Sigmoid colon (tissue), 7 donors: Measurements from ENCODE around the gene PARVB. TPM values are rescaled to one million over a fixed set of nuclear protein-coding genes. Genes with fewer than 3 reads are reported as not detected.
A peak's percentile ranks its signal among the peaks of the same experiment; 100 is the strongest.

ENCODE experiments used
- DNase-seq: peaks from one replicate; pipeline ENCODE4 v3.0.0-alpha.2; 2019
- H3K27ac ChIP-seq, 4 donors: fragments of 200-600 bp; sonication (generic); one replicate each; pipeline ENCODE4 v1.5.1; 2016 to 2019; ENCODE audit warnings: mild to moderate bottlenecking in 1 of 4
- H3K27me3 ChIP-seq, 3 donors: fragments of 200-600 bp; sonication (generic); one replicate each; pipeline ENCODE4 v1.5.1; 2019; ENCODE audit warnings: mild to moderate bottlenecking in 1 of 3
- H3K36me3 ChIP-seq, 4 donors: fragments of 200-600 bp; sonication (generic); one replicate each; pipeline ENCODE4 v1.5.1; 2016 to 2019
- H3K4me1 ChIP-seq, 4 donors: fragments of 200-600 bp; sonication (generic); one replicate each; pipeline ENCODE4 v1.5.1; 2017 to 2019
- H3K4me3 ChIP-seq, 4 donors: fragments of 200-600 bp; sonication (generic); one replicate each; pipeline ENCODE4 v1.5.1; 2017 to 2019; ENCODE audit warnings: mild to moderate bottlenecking in 2 of 4, moderate library complexity in 1 of 4
- H3K9me3 ChIP-seq, 4 donors: fragments of 200-600 bp in 3 of 4; sonication (generic) in 3 of 4; one replicate each; pipeline versions ENCODE4 v1.5.1 to v1.6.1; 2013 to 2019
- CTCF ChIP-seq, 4 experiments: fragments of 450-650 bp in 3 of 4; fragments of 200-600 bp in 1 of 4; IDR thresholded peaks; one replicate each; pipeline ENCODE4 v1.5.1; 2016 to 2019; ENCODE audit warnings: antibody characterized with exemption in 4 of 4, mild to moderate bottlenecking in 3 of 4, moderate library complexity in 2 of 4
- EP300 ChIP-seq, 4 donors: sonication (generic); formaldehyde crosslinking; IDR thresholded peaks; one replicate each; pipeline ENCODE4 v1.6.1; 2017; ENCODE audit warnings: antibody characterized with exemption in 4 of 4
- POLR2A ChIP-seq, 2 donors: fragments of 450-650 bp; IDR thresholded peaks; one replicate each; pipeline ENCODE4 v1.6.1; 2016; ENCODE audit warnings: antibody characterized with exemption in 2 of 2, mild to moderate bottlenecking in 2 of 2, moderate library complexity in 2 of 2
- POLR2AphosphoS5 ChIP-seq, 4 donors: sonication (generic); formaldehyde crosslinking; IDR thresholded peaks; one replicate each; pipeline ENCODE4 v1.6.1; 2017; ENCODE audit warnings: antibody characterized with exemption in 4 of 4
- WGBS, 2 donors: extraction: QIAGEN DNeasy Blood & Tissue Kit; methylation state at CpG; one replicate each; pipeline ENCODE4 v1.1.7; 2013; 5-methylcytosine and 5-hydroxymethylcytosine counted together
- intact Hi-C: fragments of 100-400 bp; cut with DNase I; formaldehyde crosslinking; loops from one replicate; pipeline ENCODE4 v1.15.1; 2023
- polyA plus RNA-seq, 3 donors: library from polyadenylated mRNA; stranded (reverse); fragments of 200-250 nt; gene quantifications; one replicate each; pipeline ENCODE4 v1.2.3, GENCODE V29; 2013
- total RNA-seq, 4 donors: library from RNA; depleted of rRNA; stranded (reverse); fragments of >200 nt; gene quantifications; one replicate each; pipeline ENCODE4 v1.1.0, GENCODE V29; 2016
- donor health status: healthy with polysubstance abuse.
- donor health status: Bipolar disorder and iron deficiency.
- donor health status: healthy.

The PARVB gene
- total and polyA plus RNA-seq, 7 donors = 6.9 to 21.6 (median 18.9) TPM

- TF ChIP-seq CTCF (IDR thresholded peaks at IDR 0.05) (no peak), POLR2AphosphoS5 (IDR thresholded peaks at IDR 0.05) (no peak), EP300 (IDR thresholded peaks at IDR 0.05) (no peak), POLR2A (IDR thresholded peaks at IDR 0.05) (no peak)
- Histone ChIP-seq H3K9me3 (peaks cover 0 to 7% (median 1%) of the 10 kb centered on the region in 4 donors), H3K4me1 (no peaks in the 10 kb centered on the region), H3K36me3 (no peaks in the 10 kb centered on the region), H3K4me3 (no peak overlapping the region), H3K27ac (no peak overlapping the region), H3K27me3 (no peaks in the 10 kb centered on the region)
- 80 to 90% methylated on average over 6 of the region's 6 CpGs for WGBS, 2 donors
- intact Hi-C loops = no loop called here
- peak; percentile 4 for DNase-seq
Measured at GRCh38 chr22:44125421-44125820, 101.3 kb downstream of the PARVB start.

GRCh38 chr22:44126807-44127206 lies 102.7 kb downstream of the PARVB start:
- H3K9me3 ChIP-seq = peaks cover 0 to 7% (median 1%) of the 10 kb centered on the region in 4 donors
- peak; percentile 4 for DNase-seq
- 88 to 92% methylated on average over 2 of the region's 2 CpGs for WGBS, 2 donors
- H3K4me3 ChIP-seq = no peak overlapping the region
- H3K27me3 ChIP-seq = no peaks in the 10 kb centered on the region
- H3K4me1 ChIP-seq = no peaks in the 10 kb centered on the region
- no peak overlapping the region for H3K27ac ChIP-seq
- TF ChIP-seq CTCF (IDR thresholded peaks at IDR 0.05) (no peak), POLR2AphosphoS5 (IDR thresholded peaks at IDR 0.05) (no peak), EP300 (IDR thresholded peaks at IDR 0.05) (no peak), POLR2A (IDR thresholded peaks at IDR 0.05) (no peak)
- peaks cover 0 to under 1% (median 0%) of the 10 kb centered on the region in 4 donors for H3K36me3 ChIP-seq
- intact Hi-C loops = no loop called here

- Histone ChIP-seq H3K27ac (no peak overlapping the region), H3K9me3 (peaks cover 0 to 7% (median 1%) of the 10 kb centered on the region in 4 donors), H3K4me3 (no peak overlapping the region), H3K36me3 (peaks cover 0 to 6% (median 0%) of the 10 kb centered on the region in 4 donors), H3K4me1 (no peaks in the 10 kb centered on the region), H3K27me3 (no peaks in the 10 kb centered on the region)
- TF ChIP-seq EP300 (IDR thresholded peaks at IDR 0.05) = no peak
- TF ChIP-seq POLR2AphosphoS5 (IDR thresholded peaks at IDR 0.05) = no peak
- no peak for TF ChIP-seq CTCF (IDR thresholded peaks at IDR 0.05)
- no peak for TF ChIP-seq POLR2A (IDR thresholded peaks at IDR 0.05)
- WGBS, 2 donors = 58 to 77% methylated on average over 1 of the region's 1 CpG
- intact Hi-C loops = no loop called here
- DNase-seq = peak; percentile 53
Measured at GRCh38 chr22:44127356-44127755, 103.3 kb downstream of the PARVB start.

- intact Hi-C loops = no loop called here
- DNase-seq = peak; percentile 52
- no peak overlapping the region for H3K27ac ChIP-seq
- H3K4me1 ChIP-seq = no peaks in the 10 kb centered on the region
- no peaks in the 10 kb centered on the region for H3K27me3 ChIP-seq
- no peak overlapping the region for H3K4me3 ChIP-seq
- peaks cover 0 to 8% (median 0%) of the 10 kb centered on the region in 4 donors for H3K36me3 ChIP-seq
- 85 to 89% methylated on average over 19 of the region's 19 CpGs for WGBS, 2 donors
- H3K9me3 ChIP-seq = peaks cover 0 to 7% (median 1%) of the 10 kb centered on the region in 4 donors
- TF ChIP-seq EP300 (IDR thresholded peaks at IDR 0.05) (no peak), POLR2A (IDR thresholded peaks at IDR 0.05) (no peak), CTCF (IDR thresholded peaks at IDR 0.05) (no peak), POLR2AphosphoS5 (IDR thresholded peaks at IDR 0.05) (no peak)
Measured at GRCh38 chr22:44128958-44129618, 105.0 kb downstream of the PARVB start.
